Measurements from ENCODE around the gene BCAS3.

- no peak for TF ChIP-seq CTCF (IDR thresholded peaks at IDR 0.05; ENCODE audit: low read depth, low read length, poor library complexity, severe bottlenecking)
- TF ChIP-seq EZH2phosphoT487 (IDR thresholded peaks at IDR 0.05; ENCODE audit: borderline replicate concordance, low read length) = no peak
These were observed 438.9 kb downstream of the BCAS3 start for GRCh38 chr17:61116577-61116976.

Measured in DOHH2 (cell line).